Glutamatergic neuron (in vitro differentiated cells): Measurements from ENCODE around the gene LRP1B. TPM values are rescaled to one million over a fixed set of nuclear protein-coding genes. Genes with fewer than 3 reads are reported as not detected.

Source experiments
- DNase-seq: peaks from one replicate; pipeline ENCODE4 v3.0.0; 2022
- H3K27ac Mint-ChIP-seq: one replicate; pipeline ENCODE4 v1.8.0; 2020; ENCODE audit warnings: mild to moderate bottlenecking, mixed read lengths, inconsistent platforms; ENCODE audit not compliant: unreplicated experiment
- H3K27me3 Mint-ChIP-seq: one replicate; pipeline ENCODE4 v1.8.0; 2020; ENCODE audit warnings: mild to moderate bottlenecking, moderate library complexity, mixed read lengths, inconsistent platforms; ENCODE audit not compliant: unreplicated experiment
- H3K36me3 Mint-ChIP-seq: one replicate; pipeline ENCODE4 v1.8.0; 2020; ENCODE audit warnings: mild to moderate bottlenecking, mixed read lengths, inconsistent platforms; ENCODE audit not compliant: unreplicated experiment
- H3K4me1 Mint-ChIP-seq: one replicate; pipeline ENCODE4 v1.8.0; 2020; ENCODE audit warnings: mild to moderate bottlenecking, low read depth, mixed read lengths, inconsistent platforms; ENCODE audit not compliant: unreplicated experiment
- H3K4me3 Mint-ChIP-seq: one replicate; pipeline ENCODE4 v1.8.0; 2020; ENCODE audit warnings: mild to moderate bottlenecking, mixed read lengths, inconsistent platforms; ENCODE audit not compliant: unreplicated experiment
- H3K9me3 Mint-ChIP-seq: one replicate; pipeline ENCODE4 v1.8.0; 2020; ENCODE audit warnings: mild to moderate bottlenecking, moderate library complexity, mixed read lengths, inconsistent platforms; ENCODE audit not compliant: unreplicated experiment
- total RNA-seq: library from RNA; stranded (reverse); fragmentation: NEBNext Ultra II Directional; extraction: Animal tissue kit (Norgen Biotek cat#: 25700); gene quantifications from one replicate; pipeline ENCODE4 v1.2.1, GENCODE V29; 2021; ENCODE audit not compliant: unreplicated experiment
- TF ChIP-seq, protein P1 (sequence below): fragments of 200-600 bp; sonication (generic); IDR thresholded peaks from one replicate; pipeline ENCODE4 v1.5.0; 2021; ENCODE audit not compliant: partially characterized antibody, unreplicated experiment

Gene LRP1B
- total RNA-seq, 1 donor from 2014 or later, result 28.7 TPM

DNA sequence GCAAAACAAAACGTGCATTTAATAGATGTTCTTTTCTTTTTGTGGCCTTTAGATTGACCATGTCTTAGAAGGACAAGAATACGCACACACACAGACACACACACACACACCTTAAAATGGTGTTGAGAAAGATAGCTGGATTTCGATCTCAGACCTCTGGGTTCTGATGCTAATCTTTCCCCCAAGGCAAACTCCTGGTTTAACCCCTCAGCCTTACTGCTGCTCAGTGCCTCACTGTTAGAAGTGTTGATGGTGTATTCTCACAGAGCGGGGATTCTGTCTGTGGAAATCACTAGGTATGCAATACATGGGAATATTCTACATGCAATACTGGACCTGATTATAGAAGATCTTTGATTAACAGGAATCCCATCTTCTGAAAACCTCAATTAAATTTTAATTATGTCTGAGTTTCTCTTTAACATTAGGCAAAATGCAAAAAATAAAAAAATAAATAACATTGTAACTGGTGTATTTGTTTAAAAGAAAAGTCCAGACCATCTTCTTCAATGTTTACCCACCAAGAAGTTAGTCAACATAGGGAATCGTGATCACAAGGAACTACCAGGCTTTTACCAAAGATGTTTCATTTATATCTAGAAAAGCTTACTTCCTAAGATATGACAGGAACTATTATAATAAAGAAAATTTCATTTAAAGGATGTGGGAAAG lies 613.5 kb downstream of the LRP1B start:
- Mint-ChIP-seq H3K27ac (no peak overlapping the region), H3K4me3 (no peak overlapping the region), H3K4me1 (peaks cover 9% of the 10 kb centered on the region), H3K36me3 (no peaks in the 10 kb centered on the region), H3K9me3 (peaks cover 2% of the 10 kb centered on the region), H3K27me3 (no peaks in the 10 kb centered on the region)
- no peak for DNase-seq
- TF ChIP-seq, protein P1, sequence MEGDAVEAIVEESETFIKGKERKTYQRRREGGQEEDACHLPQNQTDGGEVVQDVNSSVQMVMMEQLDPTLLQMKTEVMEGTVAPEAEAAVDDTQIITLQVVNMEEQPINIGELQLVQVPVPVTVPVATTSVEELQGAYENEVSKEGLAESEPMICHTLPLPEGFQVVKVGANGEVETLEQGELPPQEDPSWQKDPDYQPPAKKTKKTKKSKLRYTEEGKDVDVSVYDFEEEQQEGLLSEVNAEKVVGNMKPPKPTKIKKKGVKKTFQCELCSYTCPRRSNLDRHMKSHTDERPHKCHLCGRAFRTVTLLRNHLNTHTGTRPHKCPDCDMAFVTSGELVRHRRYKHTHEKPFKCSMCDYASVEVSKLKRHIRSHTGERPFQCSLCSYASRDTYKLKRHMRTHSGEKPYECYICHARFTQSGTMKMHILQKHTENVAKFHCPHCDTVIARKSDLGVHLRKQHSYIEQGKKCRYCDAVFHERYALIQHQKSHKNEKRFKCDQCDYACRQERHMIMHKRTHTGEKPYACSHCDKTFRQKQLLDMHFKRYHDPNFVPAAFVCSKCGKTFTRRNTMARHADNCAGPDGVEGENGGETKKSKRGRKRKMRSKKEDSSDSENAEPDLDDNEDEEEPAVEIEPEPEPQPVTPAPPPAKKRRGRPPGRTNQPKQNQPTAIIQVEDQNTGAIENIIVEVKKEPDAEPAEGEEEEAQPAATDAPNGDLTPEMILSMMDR, result no peak

DNA sequence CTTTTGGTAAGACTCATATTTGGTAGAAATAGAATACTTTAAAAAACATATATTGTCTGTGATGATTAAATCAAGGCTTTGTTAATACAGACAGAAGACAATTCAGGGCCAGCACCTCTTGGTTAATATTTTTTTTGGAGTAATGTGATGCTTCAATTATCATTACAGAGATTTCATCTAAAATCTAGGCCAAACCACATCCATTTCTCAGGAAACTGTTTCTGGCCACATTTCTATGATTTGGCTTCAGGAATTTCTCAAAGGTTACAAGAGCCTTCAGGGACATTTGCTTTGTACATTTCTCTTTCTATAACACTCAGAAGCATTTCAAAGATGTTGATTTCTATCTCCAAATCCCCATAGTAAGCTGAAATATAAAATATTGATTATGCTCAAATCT lies 614.9 kb downstream of the LRP1B start:
- no peaks in the 10 kb centered on the region for H3K36me3 Mint-ChIP-seq
- no peak overlapping the region for H3K4me3 Mint-ChIP-seq
- H3K27me3 Mint-ChIP-seq, result no peaks in the 10 kb centered on the region
- no peak overlapping the region for H3K27ac Mint-ChIP-seq
- H3K9me3 Mint-ChIP-seq, result peaks cover 2% of the 10 kb centered on the region
- DNase-seq, result no peak
- TF ChIP-seq, protein P1, result no peak
- peaks cover 3% of the 10 kb centered on the region for H3K4me1 Mint-ChIP-seq

DNA sequence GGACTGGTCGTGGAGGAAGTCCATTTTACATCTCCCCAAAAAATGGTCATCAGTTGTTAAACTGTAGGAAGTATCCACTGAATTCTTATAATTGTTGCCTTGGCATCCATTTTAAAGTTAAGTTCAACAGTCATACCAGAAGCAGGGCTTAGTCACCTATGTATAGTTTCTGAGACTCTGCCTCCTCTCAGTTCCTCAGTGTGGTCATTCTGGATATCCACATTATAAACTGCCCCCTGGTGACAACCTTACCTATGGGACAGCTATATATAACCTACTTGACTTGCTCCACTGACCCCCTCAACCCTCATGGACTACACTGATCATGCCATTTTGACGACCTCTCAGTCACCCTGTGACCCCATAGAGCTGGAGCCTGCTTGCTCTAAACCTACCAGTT lies 617.0 kb downstream of the LRP1B start:
- Mint-ChIP-seq H3K27me3 (no peaks in the 10 kb centered on the region), H3K9me3 (no peaks in the 10 kb centered on the region), H3K36me3 (no peaks in the 10 kb centered on the region), H3K27ac (no peak overlapping the region), H3K4me1 (peaks cover 6% of the 10 kb centered on the region), H3K4me3 (no peak overlapping the region)
- TF ChIP-seq, protein P1, result no peak
- DNase-seq, result no peak

DNA sequence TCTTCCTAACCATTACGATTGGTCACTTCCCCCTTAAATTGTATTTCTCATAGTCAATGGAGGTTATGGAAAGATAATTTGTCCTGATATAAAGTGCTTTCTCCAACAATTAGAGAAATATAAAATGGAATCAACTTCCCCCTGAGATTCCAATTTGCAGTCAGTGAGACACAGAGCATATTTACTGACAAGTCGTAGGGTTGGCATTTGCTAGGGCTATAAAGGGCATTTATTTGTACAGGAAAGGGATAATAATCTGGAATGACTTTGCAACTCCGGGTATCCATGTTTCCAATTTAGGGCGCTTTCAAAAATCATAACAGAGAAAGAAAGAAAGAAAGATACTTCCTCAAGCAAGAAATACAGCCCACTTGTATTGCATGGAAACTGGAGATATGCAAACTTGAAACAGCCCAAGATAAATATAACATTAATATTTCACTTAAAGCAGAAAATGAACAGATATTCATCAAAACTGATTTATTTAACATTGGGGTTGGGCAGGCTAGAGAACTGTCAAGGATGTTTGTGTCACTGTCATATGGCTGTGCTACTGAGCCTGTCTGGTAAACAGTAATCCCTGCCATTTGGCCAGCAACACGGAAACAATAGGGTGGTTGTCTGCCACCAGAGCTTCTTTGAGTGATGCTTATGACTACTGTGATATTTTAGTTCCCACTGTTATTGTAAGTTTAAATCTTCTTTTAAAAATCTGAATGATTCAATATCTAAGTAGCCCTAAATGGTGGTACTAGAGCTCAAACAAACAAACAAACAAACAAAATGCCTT lies 621.8 kb downstream of the LRP1B start:
- Mint-ChIP-seq H3K27me3 (no peaks in the 10 kb centered on the region), H3K27ac (no peak overlapping the region), H3K4me3 (no peak overlapping the region), H3K4me1 (peaks cover 12% of the 10 kb centered on the region), H3K36me3 (no peaks in the 10 kb centered on the region), H3K9me3 (no peaks in the 10 kb centered on the region)
- DNase-seq, result no peak
- TF ChIP-seq, protein P1, result no peak
